ENCODE results near the gene OSBP2. TPM values are rescaled to one million over a fixed set of nuclear protein-coding genes. Genes with fewer than 3 reads are reported as not detected.

OSBP2 gene
- total and polyA plus RNA-seq, 4 donors = 1.1 to 12.3 (median 2.6) TPM

DNA sequence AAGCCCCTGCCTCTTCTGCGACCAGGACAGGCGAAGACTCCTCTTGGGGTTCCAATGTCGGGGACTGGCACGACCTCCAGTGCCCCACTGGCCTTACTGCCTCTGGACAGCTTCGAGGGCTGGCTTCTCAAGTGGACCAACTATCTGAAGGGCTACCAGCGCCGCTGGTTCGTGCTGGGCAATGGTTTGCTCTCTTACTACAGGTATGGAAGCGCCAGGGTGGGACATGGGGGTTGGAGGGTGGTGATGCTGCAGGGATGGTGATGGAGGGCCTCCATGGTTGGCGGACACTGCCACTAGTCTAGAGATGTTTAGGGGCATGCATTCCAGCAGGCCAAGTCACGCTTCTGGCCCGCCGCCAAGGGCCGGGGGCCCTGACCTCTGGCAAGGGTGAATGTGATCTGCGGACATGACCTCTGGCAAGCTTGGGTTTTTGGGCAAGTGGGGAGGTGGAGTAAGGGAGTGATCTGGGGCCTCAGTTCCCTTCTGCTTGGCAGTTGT is 727 bp downstream of the OSBP2 start:
- H3K36me3 ChIP-seq (ENCODE audit: control insufficient read depth in 4 of 4, insufficient read depth in 4 of 4, low read length in 4 of 4) = no peaks in the 10 kb centered on the region
- H3K27ac ChIP-seq (ENCODE audit: low read depth in 1 of 2, low read length in 1 of 2) = no peak overlapping the region
- H3K4me1 ChIP-seq (ENCODE audit: control insufficient read depth in 5 of 5, insufficient read depth in 5 of 5, low read length in 5 of 5) = peaks cover 0 to 15% (median 4%) of the 10 kb centered on the region in 5 donors
- no peaks in the 10 kb centered on the region for H3K9me3 ChIP-seq (ENCODE audit: control insufficient read depth in 4 of 4, insufficient read depth in 3 of 4, low read length in 3 of 4)
- peak overlapping the region; percentile 36 for H3K4me3 ChIP-seq
- WGBS, 2 donors = 67 to 83% methylated on average over 15 of the region's 15 CpGs
- ATAC-seq (ENCODE audit: insufficient read depth, low FRiP score) (no peak), DNase-seq (no peak)
- TF ChIP-seq, protein P1, sequence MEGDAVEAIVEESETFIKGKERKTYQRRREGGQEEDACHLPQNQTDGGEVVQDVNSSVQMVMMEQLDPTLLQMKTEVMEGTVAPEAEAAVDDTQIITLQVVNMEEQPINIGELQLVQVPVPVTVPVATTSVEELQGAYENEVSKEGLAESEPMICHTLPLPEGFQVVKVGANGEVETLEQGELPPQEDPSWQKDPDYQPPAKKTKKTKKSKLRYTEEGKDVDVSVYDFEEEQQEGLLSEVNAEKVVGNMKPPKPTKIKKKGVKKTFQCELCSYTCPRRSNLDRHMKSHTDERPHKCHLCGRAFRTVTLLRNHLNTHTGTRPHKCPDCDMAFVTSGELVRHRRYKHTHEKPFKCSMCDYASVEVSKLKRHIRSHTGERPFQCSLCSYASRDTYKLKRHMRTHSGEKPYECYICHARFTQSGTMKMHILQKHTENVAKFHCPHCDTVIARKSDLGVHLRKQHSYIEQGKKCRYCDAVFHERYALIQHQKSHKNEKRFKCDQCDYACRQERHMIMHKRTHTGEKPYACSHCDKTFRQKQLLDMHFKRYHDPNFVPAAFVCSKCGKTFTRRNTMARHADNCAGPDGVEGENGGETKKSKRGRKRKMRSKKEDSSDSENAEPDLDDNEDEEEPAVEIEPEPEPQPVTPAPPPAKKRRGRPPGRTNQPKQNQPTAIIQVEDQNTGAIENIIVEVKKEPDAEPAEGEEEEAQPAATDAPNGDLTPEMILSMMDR (IDR thresholded peaks at IDR 0.05; ENCODE audit: control extremely low read depth, extremely low read depth) = no peak
- no peaks in the 10 kb centered on the region for H3K27me3 ChIP-seq (ENCODE audit: control insufficient read depth in 3 of 3, insufficient read depth in 3 of 3, low read length in 2 of 3)
- H3K9ac ChIP-seq (ENCODE audit: insufficient read depth in 1 of 2, low read length in 2 of 2) = no peak overlapping the region

DNA sequence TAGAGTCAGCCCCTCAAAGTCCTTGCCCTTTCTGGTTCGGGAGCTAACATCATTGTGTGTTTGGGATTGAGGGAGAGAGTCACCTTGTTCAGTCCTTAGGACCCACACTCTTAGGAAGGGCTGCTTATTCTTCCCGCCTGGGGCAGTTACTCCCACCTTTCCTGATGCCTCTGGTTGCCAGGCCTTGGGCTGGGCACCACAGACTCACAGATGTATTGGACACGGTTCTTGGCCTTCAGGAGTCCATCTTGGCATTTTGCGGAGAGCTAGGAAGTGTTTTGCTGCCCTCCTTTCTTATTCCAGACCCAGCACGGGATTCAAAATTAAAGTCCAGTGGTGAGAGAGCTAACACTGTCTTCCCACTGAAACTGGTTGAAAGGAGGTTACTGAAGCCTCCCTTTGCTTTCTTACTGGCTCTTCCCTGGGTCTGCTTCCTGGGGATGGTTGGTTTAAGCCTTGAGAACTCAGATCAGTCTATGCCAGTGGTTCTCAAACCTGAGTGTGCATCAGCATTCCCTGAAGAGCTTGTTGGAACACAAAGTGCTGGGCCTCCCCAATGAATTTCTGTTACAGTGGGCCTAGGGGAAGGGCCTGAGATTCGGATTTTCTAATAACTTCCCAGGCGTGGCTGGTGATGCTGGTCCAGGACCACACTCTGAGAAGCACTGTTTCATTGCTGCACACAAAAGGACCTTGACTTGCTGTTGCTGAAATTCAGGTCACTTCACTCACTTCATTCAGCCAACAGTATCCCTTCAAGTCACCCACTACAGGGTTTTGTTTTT is 1.4 kb downstream of the OSBP2 start:
- H3K9ac ChIP-seq (ENCODE audit: insufficient read depth in 1 of 2, low read length in 2 of 2) = no peak overlapping the region

DNA sequence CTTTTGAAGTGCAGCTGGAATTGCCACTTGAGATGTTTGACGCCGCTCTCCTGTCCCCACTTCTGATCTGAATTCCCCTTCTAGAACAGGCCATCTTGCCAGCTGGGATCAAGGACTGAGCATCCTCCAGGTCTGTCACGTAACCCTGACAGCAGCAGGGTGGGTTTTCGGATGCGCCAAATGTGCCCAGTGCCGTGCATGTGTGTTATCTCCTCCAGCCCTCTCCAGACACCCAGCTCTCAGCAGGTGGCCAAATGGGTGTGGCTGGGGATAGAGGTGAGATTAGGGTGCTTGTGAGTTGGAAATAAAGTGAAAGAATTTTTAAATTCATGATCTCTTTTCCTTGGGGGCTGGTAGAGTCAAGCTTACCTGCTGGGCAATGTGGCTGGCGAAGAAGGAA is 3.3 kb downstream of the OSBP2 start:
- Histone ChIP-seq H3K4me1 (ENCODE audit: control insufficient read depth in 5 of 5, insufficient read depth in 5 of 5, low read length in 5 of 5) (peaks cover 0 to 15% (median 4%) of the 10 kb centered on the region in 5 donors), H3K27me3 (ENCODE audit: control insufficient read depth in 3 of 3, insufficient read depth in 3 of 3, low read length in 2 of 3) (no peaks in the 10 kb centered on the region), H3K9me3 (ENCODE audit: control insufficient read depth in 4 of 4, insufficient read depth in 3 of 4, low read length in 3 of 4) (no peaks in the 10 kb centered on the region), H3K36me3 (ENCODE audit: control insufficient read depth in 4 of 4, insufficient read depth in 4 of 4, low read length in 4 of 4) (no peaks in the 10 kb centered on the region), H3K4me3 (no peak overlapping the region), H3K9ac (ENCODE audit: insufficient read depth in 1 of 2, low read length in 2 of 2) (no peak overlapping the region), H3K27ac (ENCODE audit: low read depth in 1 of 2, low read length in 1 of 2) (no peak overlapping the region)
- TF ChIP-seq, protein P1 (IDR thresholded peaks at IDR 0.05; ENCODE audit: control extremely low read depth, extremely low read depth) = no peak
- ATAC-seq (ENCODE audit: insufficient read depth, low FRiP score) (no peak), DNase-seq (no peak)
- WGBS, 2 donors = 85 to 90% methylated on average over 7 of the region's 7 CpGs

More for the DNA sequence above, 1.4 kb downstream of the OSBP2 start:
- 92% methylated on average over 7 of the region's 7 CpGs for WGBS, 2 donors
- TF ChIP-seq, protein P1 (IDR thresholded peaks at IDR 0.05; ENCODE audit: control extremely low read depth, extremely low read depth) = no peak
- ATAC-seq (ENCODE audit: insufficient read depth, low FRiP score) = no peak
- no peak overlapping the region for H3K4me3 ChIP-seq
- no peak for DNase-seq
- H3K4me1 ChIP-seq (ENCODE audit: control insufficient read depth in 5 of 5, insufficient read depth in 5 of 5, low read length in 5 of 5) = peaks cover 0 to 15% (median 4%) of the 10 kb centered on the region in 5 donors
- H3K36me3 ChIP-seq (ENCODE audit: control insufficient read depth in 4 of 4, insufficient read depth in 4 of 4, low read length in 4 of 4) = no peaks in the 10 kb centered on the region
- no peaks in the 10 kb centered on the region for H3K27me3 ChIP-seq (ENCODE audit: control insufficient read depth in 3 of 3, insufficient read depth in 3 of 3, low read length in 2 of 3)
- no peaks in the 10 kb centered on the region for H3K9me3 ChIP-seq (ENCODE audit: control insufficient read depth in 4 of 4, insufficient read depth in 3 of 4, low read length in 3 of 4)
- H3K27ac ChIP-seq (ENCODE audit: low read depth in 1 of 2, low read length in 1 of 2) = no peak overlapping the region

Measured in lung (tissue), 12 donors.